ENCODE measurements around the gene MFSD12.

DNA sequence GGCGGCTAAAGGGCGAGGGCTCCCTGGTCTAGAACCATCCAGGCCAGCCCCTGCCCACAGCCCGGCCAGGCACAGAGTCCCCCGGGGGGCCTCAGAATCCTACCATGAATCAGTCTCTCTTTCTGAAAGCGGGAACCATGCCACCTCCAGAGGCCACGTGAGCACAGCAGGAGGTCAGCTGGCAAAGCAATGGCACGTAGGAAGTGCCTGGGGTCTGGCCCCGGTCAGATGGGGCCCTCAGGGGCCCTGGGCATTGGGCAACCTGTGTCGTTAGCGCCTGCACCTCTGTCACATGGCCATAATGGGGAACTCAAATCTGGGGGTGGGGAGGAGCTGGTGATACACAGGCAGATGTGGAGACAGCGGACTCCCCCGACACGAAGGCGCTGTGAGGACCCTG, 8.8 kb downstream of the MFSD12 start:
- TF ChIP-seq, protein P1, sequence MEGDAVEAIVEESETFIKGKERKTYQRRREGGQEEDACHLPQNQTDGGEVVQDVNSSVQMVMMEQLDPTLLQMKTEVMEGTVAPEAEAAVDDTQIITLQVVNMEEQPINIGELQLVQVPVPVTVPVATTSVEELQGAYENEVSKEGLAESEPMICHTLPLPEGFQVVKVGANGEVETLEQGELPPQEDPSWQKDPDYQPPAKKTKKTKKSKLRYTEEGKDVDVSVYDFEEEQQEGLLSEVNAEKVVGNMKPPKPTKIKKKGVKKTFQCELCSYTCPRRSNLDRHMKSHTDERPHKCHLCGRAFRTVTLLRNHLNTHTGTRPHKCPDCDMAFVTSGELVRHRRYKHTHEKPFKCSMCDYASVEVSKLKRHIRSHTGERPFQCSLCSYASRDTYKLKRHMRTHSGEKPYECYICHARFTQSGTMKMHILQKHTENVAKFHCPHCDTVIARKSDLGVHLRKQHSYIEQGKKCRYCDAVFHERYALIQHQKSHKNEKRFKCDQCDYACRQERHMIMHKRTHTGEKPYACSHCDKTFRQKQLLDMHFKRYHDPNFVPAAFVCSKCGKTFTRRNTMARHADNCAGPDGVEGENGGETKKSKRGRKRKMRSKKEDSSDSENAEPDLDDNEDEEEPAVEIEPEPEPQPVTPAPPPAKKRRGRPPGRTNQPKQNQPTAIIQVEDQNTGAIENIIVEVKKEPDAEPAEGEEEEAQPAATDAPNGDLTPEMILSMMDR (IDR thresholded peaks at IDR 0.05), result no peak
- no peak for TF ChIP-seq POLR2A (IDR thresholded peaks at IDR 0.05)

All from gastroesophageal sphincter (tissue), 3 donors.